HG02870 (cell line): ENCODE results near the gene BMP2.

Source experiments
- ATAC-seq: cut with Tn5 transposase; IDR thresholded peaks from one replicate; pipeline ENCODE4 v1.9.1; 2021; ENCODE audit warnings: mild to moderate bottlenecking, moderate library complexity; ENCODE audit not compliant: unreplicated experiment

Gene BMP2

GRCh38 chr20:6767536-6768227 is at the start of gene BMP2:
Gene BMP2 (plus strand): TSS chr20:6767686. CDS start chr20:6770127, 2,441 bp downstream.
- peak; percentile 47 for ATAC-seq

GRCh38 chr20:6718662-6719368 is 48.7 kb upstream of the BMP2 start:
- no peak for ATAC-seq

- ATAC-seq, result no peak
Measured at GRCh38 chr20:6719369-6719721, 48.1 kb upstream of the BMP2 start.

- no peak for ATAC-seq
Measured at GRCh38 chr20:6726761-6727160, 40.7 kb upstream of the BMP2 start.

GRCh38 chr20:6730672-6731328 is 36.7 kb upstream of the BMP2 start:
- no peak for ATAC-seq

- no peak for ATAC-seq
Measured at GRCh38 chr20:6732001-6732447, 35.5 kb upstream of the BMP2 start.

- ATAC-seq, result no peak
Measured at GRCh38 chr20:6732851-6733250, 34.6 kb upstream of the BMP2 start.

- no peak for ATAC-seq
Measured at GRCh38 chr20:6733965-6734364, 33.5 kb upstream of the BMP2 start.

- ATAC-seq, result no peak
Measured at GRCh38 chr20:6735942-6736845, 31.3 kb upstream of the BMP2 start.

GRCh38 chr20:6739406-6739805 is 28.1 kb upstream of the BMP2 start:
- no peak for ATAC-seq

- ATAC-seq, result no peak
Measured at GRCh38 chr20:6740096-6740495, 27.4 kb upstream of the BMP2 start.

GRCh38 chr20:6744180-6744579 is 23.3 kb upstream of the BMP2 start:
- no peak for ATAC-seq

GRCh38 chr20:6744805-6745204 is 22.7 kb upstream of the BMP2 start:
- no peak for ATAC-seq

- ATAC-seq, result no peak
Measured at GRCh38 chr20:6746901-6747609, 20.4 kb upstream of the BMP2 start.

GRCh38 chr20:6750438-6750837 is 17.0 kb upstream of the BMP2 start:
- no peak for ATAC-seq

GRCh38 chr20:6756693-6757595 is 10.5 kb upstream of the BMP2 start:
- ATAC-seq, result no peak

GRCh38 chr20:6764619-6765018 is 2.9 kb upstream of the BMP2 start:
- no peak for ATAC-seq

GRCh38 chr20:6765469-6766058 is 1.9 kb upstream of the BMP2 start:
- ATAC-seq, result no peak

- no peak for ATAC-seq
Measured at GRCh38 chr20:6766433-6766832, 1.1 kb upstream of the BMP2 start.
